GM12873 (cell line): Measurements from ENCODE around the gene MAPKAPK3.
A peak's percentile ranks its signal among the peaks of the same experiment; 100 is the strongest.

Experiments
- TF ChIP-seq, protein P1 (sequence below): IDR thresholded peaks from 2 replicates; pipeline ENCODE4 v1.5.1; 2012; ENCODE audit warnings: low read depth, mild to moderate bottlenecking, moderate library complexity, low read length, control low read depth; ENCODE audit not compliant: insufficient read depth; ENCODE audit errors: missing control alignments

The MAPKAPK3 gene

DNA sequence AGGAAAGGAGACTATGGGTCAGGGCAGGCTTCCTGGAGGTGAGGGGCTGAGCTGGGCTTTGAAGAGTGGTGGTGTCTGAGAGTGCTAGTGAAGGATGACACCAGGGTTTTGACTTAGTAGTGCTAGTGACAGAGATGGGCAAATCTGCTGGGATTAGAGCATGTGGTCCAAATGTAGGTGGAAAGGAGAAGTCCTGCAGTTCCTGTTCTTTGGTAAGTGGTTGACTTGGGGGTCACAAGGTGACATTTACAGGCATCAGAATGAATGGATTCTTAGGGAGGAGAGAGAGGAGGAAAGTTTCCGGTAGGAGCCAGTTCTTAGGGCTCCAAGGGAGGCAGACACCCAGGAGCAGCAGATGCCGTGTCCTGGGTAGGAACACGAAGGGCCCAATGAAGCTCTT, 57.0 kb downstream of the MAPKAPK3 start:
- TF ChIP-seq, protein P1, sequence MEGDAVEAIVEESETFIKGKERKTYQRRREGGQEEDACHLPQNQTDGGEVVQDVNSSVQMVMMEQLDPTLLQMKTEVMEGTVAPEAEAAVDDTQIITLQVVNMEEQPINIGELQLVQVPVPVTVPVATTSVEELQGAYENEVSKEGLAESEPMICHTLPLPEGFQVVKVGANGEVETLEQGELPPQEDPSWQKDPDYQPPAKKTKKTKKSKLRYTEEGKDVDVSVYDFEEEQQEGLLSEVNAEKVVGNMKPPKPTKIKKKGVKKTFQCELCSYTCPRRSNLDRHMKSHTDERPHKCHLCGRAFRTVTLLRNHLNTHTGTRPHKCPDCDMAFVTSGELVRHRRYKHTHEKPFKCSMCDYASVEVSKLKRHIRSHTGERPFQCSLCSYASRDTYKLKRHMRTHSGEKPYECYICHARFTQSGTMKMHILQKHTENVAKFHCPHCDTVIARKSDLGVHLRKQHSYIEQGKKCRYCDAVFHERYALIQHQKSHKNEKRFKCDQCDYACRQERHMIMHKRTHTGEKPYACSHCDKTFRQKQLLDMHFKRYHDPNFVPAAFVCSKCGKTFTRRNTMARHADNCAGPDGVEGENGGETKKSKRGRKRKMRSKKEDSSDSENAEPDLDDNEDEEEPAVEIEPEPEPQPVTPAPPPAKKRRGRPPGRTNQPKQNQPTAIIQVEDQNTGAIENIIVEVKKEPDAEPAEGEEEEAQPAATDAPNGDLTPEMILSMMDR: no peak

DNA sequence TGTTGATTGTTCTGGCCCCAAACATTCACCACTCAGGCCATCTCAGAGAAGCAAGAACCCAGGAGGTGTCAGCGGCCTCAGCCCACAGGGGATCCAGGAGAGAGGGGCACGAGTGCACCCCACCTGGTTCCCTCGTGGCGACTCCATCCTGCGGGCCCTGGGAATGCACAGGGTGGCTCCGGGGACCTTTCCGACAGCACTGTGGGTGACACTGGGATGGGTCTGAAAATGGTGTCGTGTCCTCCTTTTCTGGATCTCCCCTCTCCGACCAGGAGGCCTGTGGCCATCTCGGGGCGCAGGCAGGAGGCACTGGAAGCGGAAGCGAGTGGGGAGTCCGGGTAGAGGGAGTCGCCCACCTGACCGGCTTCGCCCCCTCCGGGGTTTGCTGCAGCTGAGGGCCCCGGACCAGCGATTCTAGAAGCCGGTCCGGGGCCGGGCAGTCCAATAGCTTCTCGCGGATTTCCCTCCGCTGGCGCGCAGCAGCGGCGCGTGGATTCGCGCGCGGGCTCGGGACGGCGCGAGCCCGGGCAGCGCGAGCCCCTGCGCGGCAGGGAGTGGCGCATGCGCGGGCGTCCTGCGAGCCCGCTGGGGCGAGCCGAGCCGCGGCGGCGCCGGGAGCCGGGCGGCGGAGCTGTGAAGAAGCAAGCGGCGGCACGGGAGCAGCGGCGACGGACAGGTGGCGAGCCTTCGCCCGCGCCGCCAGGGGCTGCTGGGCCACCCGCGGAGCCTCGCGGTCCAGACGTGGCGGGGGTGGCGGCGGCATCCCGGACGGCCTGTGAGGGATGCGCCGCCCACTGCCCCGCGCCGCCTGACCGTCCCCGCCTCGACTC, 57.6 kb downstream of the MAPKAPK3 start, which contains the start of gene DOCK3:
Gene DOCK3, plus strand, starts transcription at position 579 of the 830 bp plus-strand sequence. CDS start 337 bp downstream, outside the sequence.
- TF ChIP-seq, protein P1: no peak

DNA sequence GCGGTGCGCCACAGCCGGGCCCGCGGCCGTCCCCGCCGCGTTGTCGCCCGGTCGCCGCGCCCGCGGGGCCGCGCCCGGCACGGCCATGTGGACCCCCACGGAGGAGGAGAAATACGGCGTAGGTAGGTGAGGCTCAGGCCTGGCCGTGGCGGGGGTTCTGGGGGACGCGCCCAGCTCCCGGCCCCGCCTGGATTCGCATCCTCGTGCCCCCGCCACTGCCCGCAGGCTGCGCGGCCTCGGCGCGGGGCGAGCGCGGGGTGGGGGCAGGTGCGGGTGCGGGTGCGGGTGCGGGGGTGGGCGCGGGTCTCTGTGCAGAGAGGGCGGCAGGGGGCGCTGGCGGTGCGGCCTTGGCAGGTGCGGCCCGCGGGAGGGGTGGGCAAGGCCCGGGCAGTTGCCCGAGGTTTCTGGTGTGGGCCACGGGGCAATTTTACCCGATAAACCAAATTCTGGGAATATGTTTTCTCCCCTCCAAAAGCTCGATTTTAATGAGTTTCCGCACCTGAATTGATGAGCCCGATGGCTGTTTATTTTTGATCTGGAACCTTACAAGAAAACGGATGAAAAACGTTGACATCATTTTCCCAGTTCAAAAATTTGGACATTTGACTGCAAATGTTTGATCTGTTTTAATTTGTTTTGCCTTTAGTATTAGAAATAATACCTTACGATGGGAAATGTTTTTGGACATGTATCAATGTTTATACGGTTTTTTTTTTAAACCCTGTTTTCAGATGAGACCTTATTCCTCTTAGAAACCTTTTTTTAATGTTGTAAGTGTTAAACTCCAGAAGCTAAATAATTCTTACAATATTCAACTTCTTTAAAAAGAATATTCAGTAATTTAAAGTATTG, 58.5 kb downstream of the MAPKAPK3 start:
- TF ChIP-seq, protein P1: peak; percentile 35

DNA sequence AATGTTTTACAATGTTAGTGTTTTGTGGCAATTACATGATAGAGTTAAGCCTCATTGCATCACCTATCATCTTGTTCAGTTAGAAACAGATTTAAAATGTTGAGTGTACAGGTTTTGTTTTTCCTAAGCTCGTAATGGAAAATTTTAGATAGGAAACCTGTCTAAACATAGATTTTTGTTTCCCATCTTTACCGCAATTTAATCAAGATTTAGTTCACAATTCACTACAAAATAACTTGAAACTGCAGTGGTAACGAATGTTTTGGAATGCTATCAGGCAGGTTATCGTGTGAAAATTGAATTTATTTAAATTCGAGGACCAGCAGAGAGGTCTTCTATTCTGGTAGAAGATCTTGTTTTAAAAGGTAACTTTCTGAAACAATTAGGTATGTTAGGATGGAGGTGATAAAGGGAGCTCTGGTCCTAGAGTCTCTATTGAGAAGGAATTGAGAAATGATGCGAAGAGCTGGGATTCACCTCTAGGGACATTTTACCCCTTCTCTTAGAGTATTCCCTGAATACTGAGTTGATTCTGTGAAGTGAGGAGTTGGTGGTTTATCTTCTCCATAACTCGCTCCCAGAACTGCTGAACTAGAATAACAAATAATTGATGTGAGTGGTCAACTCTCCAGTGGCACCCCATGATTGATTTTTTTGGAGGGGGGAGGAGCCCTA, 59.2 kb downstream of the MAPKAPK3 start:
- TF ChIP-seq, protein P1: no peak

DNA sequence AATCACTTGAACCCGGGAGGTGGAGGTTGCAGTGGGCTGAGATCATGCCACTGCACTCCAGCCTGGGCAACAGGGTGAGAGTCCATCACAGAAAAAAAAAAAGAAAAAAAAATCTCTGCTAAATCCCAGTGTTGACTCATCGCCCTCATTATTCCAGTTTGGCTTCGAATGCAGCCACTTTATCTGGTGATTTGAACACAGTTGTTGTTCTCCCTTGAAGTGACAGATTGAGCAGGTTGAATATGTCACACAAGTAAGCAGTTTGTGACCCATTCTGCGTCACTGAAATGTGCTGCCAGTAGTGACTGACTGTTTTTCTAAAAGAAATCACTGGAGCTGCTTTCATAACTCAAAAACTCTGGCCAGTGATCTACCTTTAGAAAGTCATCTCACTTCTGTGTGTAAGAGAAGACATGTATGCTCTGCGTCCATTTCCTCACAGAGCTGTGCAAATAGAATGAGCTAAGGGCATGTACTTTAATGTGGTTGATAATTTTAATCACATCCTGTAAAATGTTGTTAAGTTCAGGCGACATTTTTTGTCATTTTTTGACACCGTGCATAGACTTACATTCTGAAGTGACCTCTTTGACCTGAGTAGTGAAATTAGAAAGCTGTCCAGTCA, 70.3 kb downstream of the MAPKAPK3 start:
- TF ChIP-seq, protein P1: no peak

DNA sequence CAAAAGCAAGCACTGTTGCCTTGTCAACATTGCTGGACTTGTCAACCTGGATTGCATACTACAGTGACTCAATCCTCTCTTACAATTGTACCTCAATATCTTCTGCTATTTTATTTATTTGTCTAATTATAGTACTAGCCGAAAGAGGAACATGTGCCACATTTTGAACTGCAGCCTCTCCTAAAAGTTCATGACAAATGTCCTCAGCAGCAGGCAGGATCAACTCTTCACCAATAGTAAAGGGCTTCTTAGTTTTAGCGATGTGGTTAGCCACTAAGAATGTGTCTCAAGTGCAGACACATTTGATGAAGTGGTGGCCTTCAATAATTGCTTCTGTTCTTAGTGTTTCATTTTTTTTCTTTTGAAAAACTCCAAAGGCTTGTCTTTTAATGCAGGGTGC, 71.0 kb downstream of the MAPKAPK3 start:
- TF ChIP-seq, protein P1: no peak
